HG02571 (cell line): ENCODE data around the gene MRPS9.
A peak's percentile ranks its signal among the peaks of the same experiment; 100 is the strongest.

Experiments used
- ATAC-seq: cut with Tn5 transposase; IDR thresholded peaks from one replicate; pipeline ENCODE4 v1.9.1; 2021; ENCODE audit warnings: mild to moderate bottlenecking, moderate library complexity; ENCODE audit not compliant: unreplicated experiment

MRPS9 gene

DNA sequence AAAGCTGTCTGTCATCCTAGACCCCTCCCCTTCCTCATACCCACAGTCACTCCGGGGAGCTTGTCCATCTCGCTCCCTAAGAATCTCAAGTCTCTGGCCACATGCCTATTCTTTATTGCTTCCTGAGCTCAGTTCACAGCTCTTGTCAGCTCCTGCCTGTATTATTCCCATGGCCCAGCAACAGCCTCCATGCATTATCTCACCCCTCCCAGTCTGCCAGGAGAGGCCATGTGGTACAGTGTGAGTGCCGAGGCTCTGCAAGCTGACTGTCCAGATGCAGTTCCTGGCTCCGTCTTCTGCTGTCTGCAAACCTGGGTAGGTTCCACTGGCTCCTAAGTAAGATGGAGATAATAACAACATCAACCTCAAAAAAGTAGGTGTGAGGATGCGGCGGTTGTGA, 79.7 kb downstream of the MRPS9 start:
- ATAC-seq, result no peak

DNA sequence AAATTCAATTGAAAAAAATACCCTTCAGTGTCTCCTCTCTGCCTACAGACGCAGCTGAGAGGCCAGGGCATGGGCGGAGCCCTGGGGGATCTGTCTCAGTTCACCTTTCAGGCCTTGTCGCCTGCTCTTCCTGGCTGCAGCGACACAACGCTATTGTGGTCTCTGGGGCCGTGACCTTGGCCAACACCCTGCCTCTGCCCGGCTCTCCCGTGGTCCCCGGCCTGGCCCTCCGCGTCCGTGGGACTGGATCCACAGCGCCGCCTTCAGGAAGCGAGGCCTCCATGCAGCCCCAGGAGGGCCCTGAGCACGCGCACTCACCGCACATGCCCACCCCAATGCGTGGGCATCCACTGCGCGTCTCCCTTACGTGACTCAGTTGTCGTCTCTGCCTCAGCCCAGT, 81.1 kb downstream of the MRPS9 start:
- no peak for ATAC-seq

DNA sequence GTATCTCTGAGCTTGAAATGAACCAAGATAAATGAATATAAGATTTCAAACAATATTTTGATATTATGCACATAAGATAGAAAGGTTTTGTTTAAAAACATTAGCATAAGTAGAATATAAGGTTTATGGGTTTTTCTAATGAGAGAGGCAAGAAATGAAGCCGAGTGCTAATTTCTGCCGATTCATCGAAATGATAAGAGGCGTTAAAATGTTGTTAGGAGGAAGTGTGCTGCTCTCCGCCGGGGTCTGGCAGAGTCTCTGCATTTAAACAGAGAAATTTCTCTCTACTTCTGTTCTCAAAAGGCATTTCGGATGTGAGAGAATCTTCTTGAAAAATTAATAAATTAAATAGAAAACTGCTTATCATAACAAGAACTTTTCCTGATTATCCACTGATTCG, 83.6 kb downstream of the MRPS9 start:
- no peak for ATAC-seq

DNA sequence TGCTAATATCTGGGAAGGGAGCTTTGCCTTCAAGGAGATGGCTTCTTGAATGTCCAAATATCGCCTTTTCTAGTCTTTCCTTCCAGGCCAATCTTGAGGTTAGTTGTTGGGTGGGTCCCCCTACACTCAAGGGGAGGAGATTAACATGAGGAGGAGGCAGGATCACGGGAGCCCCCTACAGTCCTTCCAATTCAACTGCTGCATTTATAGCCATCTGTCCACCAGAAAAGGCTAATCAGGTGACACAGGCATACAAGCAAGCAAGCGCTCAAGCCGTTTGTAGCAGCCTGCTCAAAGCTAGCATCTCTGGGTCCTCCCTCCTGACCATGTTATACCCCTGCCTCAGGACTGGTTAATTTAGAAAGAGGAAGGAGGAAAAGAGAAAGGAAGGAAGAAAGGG, 87.6 kb downstream of the MRPS9 start:
- no peak for ATAC-seq

GRCh38 chr2:105125920-105126319, 88.1 kb downstream of the MRPS9 start:
- no peak for ATAC-seq

- ATAC-seq, result no peak
Observed at GRCh38 chr2:105126336-105126735, 88.5 kb downstream of the MRPS9 start.

DNA sequence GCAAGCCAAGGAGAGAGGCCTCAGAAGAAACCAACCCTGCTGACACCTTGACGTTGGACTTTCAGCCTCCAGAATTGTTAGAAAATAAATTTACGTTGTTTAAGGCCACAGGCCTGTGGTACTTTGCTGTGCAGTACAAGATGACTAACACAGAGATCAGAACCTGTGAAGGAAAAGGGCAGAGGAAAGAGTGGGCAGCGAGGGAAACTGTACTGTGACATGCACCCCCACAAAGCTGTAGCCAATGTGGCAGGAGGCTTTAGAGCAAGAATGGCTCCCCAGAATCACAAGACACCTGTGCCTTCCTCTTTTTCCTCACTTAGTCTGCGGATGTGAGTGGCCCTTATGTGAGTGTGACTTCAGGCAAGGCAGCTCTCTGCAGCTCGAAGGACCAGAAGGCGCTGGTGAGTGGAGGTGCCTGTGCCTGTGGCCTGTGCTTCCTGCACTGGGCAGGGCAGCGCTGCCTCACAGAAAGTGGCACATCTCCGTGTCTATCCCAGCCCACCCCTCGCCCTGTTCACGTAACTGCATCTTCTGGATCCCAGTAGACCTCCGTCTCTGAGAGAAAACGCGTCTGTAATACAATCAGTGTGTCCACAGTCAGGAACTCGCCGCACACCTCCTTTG, 89.5 kb downstream of the MRPS9 start:
- ATAC-seq, result no peak

- ATAC-seq, result peak; percentile 88
Observed at GRCh38 chr2:105129722-105130232, 91.9 kb downstream of the MRPS9 start.

GRCh38 chr2:105130546-105130945, 92.7 kb downstream of the MRPS9 start:
- ATAC-seq, result no peak

GRCh38 chr2:105134081-105134480, 96.2 kb downstream of the MRPS9 start:
- no peak for ATAC-seq

GRCh38 chr2:105135436-105135835, 97.6 kb downstream of the MRPS9 start:
- no peak for ATAC-seq

DNA sequence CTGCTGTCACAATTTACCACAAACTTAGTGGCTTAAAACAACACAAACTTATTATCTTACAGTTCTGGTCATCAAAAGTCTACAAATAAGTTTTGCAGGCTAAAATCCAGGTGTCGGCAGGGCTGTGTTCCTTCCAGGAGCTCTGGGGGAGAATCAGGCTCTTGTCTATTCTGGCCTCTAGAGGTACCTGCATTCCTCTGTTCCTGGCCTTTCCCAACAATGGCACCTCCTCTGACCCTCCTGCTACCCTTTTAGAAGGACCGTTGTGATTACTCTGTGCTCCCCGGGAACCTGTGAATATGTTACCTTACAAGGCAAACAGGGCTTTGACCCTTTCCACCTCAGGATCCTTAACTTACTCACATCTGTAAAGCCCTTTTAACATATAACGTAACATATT, 98.5 kb downstream of the MRPS9 start:
- no peak for ATAC-seq

DNA sequence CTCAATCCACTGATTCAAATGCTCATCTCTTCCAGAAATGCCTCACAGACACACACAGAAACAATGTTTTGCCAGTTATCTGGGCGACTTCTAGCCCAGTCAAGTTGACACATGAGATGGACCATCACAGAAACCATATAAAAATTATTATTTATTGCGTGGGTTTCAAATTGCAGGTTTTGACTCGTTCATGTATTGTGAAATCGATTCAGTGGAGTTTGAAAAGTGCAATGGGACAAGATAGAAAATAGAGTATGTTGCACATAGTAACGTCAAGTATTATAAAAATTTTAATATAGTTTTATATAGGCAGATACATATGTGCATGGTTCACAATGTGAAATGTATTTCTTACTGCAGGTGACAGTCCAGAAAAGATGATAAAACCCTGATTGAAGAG, 100.8 kb downstream of the MRPS9 start:
- no peak for ATAC-seq

DNA sequence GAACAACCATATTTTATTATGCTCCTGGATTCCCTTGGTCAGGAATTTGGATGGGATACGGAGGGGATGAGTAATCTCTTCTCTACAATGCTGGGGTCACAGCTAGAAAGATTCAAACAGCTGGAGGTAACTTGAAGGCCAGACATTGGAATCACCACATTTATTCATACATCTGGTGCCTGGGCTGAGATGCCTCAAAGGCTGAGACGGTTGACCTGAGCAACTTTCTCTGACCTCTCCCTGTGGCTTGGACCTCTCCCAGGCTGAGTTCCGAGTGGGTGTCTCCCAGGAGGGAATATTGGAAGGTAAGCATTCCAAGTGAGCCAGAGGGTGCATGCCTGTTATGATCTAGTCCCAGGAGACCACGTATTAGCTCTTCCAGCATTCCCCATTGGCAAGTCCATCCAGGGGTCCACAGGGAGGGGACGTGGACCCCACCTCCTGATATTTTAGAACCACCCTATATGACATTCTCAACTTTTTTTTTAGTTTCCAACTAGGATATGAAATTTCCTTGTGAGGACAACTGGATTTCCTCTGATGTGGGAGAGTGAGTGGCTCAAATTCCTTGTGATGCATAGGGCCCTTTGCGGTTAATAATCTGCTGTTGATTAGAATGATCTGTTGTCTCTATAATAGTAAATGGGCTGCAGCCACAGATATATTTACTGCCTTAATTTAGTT, 101.8 kb downstream of the MRPS9 start:
- no peak for ATAC-seq

GRCh38 chr2:105140240-105140568, 102.3 kb downstream of the MRPS9 start:
- ATAC-seq, result no peak

GRCh38 chr2:105141099-105141614, 103.3 kb downstream of the MRPS9 start:
- ATAC-seq, result no peak

DNA sequence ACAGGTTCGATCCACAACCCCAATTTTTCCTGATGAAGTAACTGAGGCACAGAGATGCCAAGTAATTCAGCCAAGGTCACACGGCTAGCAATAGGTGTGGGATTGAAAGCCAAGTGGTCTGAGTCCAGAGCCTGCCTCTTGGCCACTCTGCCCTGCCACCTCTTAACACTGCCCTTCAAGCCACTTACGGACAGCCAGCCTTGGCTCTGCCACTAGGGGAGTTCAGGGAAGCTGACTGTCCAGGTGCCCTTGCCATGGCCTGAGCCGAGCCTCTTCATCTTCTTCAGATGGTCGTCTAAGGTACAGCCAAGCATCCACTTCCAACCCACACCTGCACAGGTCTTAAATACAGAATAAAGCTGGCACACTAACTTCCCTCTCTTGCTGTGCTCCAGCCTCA, 104.4 kb downstream of the MRPS9 start:
- no peak for ATAC-seq

DNA sequence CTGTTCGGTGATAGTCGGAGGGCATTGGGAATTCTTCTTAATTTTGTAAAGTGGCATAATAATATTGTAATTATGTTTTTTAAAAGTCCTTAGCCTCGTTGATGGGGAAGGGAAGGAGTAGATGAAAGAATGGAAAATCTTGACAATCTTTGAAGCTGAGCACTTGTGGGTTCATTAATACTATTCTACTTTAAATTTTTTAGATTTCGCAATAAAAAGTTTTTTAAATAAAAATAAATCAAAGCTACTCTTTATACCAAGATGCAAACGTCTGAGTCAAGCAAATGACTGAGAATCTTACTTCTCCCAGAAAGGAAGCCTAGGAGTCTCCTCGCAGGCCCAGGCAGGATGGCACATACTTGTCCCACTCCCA, 105.2 kb downstream of the MRPS9 start:
- ATAC-seq, result no peak

GRCh38 chr2:105143467-105144151, 105.7 kb downstream of the MRPS9 start:
- ATAC-seq, result no peak

- no peak for ATAC-seq
Observed at GRCh38 chr2:105144152-105144940, 106.5 kb downstream of the MRPS9 start.

- ATAC-seq, result peak; percentile 64
Observed at GRCh38 chr2:105144941-105145300, 107.1 kb downstream of the MRPS9 start.
